ENCODE measurements around the gene SHLD2. TPM values are rescaled to one million over a fixed set of nuclear protein-coding genes. Genes with fewer than 3 reads are reported as not detected.
"Not testable (repeated sequence)": the region's sequence is repeated elsewhere in the genome, so short reads cannot be mapped to it uniquely, and the experiment has no call there.

SHLD2 gene, protein sequence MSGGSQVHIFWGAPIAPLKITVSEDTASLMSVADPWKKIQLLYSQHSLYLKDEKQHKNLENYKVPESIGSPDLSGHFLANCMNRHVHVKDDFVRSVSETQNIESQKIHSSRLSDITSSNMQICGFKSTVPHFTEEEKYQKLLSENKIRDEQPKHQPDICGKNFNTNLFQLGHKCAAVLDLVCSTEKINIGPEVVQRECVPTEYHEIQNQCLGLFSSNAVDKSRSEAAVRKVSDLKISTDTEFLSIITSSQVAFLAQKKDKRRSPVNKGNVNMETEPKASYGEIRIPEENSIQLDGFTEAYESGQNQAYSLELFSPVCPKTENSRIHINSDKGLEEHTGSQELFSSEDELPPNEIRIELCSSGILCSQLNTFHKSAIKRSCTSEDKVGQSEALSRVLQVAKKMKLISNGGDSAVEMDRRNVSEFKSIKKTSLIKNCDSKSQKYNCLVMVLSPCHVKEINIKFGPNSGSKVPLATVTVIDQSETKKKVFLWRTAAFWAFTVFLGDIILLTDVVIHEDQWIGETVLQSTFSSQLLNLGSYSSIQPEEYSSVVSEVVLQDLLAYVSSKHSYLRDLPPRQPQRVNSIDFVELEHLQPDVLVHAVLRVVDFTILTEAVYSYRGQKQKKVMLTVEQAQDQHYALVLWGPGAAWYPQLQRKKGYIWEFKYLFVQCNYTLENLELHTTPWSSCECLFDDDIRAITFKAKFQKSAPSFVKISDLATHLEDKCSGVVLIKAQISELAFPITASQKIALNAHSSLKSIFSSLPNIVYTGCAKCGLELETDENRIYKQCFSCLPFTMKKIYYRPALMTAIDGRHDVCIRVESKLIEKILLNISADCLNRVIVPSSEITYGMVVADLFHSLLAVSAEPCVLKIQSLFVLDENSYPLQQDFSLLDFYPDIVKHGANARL
- 10 to 100 TPM; 31.3 to 33.0 TPM for total RNA-seq
- long read RNA-seq, transcript SHLD2-202 (10 exons, 3,614 nt), result major isoform, 11 of 26 reads
- long read RNA-seq, partial matches to known transcripts, result 4 of 26 reads
- long read RNA-seq, other reads (novel, unspliced or antisense), result 7 of 26 reads

DNA sequence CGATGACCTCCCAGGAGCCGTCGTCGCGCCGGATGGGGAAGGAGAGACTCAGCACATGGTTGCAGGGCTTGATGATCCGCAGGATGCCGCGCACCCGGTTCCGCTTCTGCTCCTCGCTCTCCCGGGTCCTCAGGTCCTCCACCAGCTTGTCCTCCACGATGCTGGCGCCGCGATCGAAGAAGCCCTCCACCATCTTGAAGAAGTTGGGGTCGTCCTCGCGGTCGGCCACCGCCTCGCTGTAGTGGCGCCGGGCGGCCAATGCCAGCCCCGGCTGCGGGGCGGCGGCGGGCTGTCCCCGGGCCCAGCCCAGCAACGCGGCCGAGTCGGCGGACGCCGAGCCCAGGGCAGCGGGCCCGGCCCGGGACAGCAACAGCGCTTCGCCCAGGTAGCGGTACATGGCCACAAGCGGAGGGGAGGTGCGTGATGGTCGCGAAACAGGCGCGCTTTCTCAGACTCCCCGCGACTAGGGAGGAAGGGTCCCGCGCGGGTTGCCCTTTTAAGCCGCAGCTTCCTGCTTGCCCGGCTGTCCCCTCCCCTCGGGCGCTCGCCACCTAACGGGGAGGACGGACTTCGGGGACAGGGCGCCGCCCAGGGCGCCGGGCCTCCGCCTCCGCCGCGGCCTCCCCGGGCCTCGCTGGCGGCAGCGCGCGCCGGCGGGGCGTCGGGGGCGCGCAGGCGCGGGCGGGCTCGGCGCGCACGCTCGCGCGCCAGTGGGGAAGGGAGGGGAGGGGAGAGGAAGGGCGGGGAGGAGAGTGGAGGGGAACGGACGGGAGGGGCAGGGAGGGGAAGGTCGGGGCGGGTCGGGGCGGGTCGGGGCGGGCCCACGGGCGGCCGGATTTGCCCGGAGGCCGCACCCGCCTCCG is at the start of gene SHLD2, which contains the start of gene GLUD1:
Gene SHLD2 (plus strand): TSS at position 834 of the 863 bp plus-strand sequence. CDS start 56,149 bp downstream, outside the sequence.
Gene GLUD1 (minus strand): TSS at position 471 of the 863 bp plus-strand sequence. CDS start 74 bp downstream, at position 397.
- ATAC-seq (peak; percentile 66), DNase-seq (peak; percentile 94)
- intact Hi-C loops (cut with DNase I, micrococcal nuclease), result no loop called here

DNA sequence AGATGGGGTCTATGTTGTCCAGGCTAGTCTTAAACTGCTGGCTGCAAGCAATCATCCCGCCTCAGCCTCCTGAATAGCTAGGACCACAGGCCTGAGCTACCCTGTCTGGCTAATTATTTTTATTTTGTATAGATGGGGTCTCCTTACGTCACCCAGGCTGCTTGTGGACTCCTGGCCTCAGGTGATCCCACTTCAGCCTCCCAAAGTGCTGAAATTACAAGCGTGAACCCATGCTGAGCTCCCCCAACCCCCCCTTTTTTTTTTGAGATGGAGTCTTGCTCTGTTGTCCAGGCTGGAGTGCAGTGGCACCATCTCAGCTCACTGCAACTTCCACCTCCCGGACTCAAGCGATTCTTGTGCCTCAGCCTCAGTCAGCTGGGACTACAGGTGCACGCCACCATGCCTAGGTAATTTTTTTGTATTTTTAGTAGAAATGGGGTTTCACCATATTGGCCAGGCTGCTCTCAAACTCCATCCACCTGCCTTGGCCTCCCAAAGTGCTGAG is 49.5 kb upstream of the SHLD2 start:
- ATAC-seq (no peak), DNase-seq (no peak)
- intact Hi-C loops (cut with DNase I, micrococcal nuclease), result no loop called here

DNA sequence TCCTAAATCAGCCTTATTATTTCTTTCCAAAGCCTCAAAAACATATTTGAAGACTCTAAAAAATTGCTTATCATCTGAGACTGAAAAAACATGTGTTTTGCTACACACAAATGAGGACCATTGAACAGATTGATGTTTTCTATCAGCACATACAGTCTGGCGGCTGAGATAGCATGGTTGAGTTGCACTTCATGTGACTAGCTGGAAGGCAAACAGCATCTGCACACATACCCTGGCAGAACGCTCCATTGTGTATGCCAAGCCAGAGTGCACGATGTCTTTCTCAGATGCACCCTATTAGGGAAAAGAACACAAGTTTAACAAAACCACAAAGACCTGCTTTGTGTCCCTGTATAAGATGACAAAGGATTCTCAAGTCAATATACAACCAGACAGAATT is 41.9 kb upstream of the SHLD2 start:
- intact Hi-C loops (cut with DNase I, micrococcal nuclease), result no loop called here
- DNase-seq (no peak), ATAC-seq (no peak)

DNA sequence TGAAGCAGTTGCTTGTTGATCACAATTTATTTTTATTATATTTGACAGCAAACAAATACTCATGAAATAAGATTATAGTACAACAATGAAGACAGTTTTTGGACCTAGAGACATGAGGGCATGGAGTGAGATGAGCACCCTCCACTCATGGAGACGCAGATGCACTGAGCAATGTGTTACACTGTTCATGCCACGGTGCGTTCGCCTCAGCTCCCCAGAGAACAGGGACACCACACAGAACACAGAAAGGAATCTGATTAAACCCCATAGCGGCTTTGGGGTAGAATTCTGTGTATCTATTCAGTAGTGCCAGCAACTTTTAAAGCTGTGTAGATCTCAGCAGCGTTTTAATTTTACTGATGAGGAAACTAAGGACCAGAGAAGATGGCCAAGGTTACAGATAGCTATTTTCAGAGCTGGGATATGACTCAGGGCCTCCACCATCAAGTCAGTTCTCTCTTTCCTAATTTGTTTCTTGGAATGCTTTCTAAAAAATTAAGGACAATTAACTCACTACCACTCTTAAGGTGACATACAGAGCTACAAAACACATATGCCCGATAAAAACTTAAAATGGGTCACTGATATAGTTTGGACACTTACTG is 41.3 kb upstream of the SHLD2 start:
- intact Hi-C loops (cut with DNase I, micrococcal nuclease), result no loop called here
- no peak for DNase-seq
- ATAC-seq, result no peak

DNA sequence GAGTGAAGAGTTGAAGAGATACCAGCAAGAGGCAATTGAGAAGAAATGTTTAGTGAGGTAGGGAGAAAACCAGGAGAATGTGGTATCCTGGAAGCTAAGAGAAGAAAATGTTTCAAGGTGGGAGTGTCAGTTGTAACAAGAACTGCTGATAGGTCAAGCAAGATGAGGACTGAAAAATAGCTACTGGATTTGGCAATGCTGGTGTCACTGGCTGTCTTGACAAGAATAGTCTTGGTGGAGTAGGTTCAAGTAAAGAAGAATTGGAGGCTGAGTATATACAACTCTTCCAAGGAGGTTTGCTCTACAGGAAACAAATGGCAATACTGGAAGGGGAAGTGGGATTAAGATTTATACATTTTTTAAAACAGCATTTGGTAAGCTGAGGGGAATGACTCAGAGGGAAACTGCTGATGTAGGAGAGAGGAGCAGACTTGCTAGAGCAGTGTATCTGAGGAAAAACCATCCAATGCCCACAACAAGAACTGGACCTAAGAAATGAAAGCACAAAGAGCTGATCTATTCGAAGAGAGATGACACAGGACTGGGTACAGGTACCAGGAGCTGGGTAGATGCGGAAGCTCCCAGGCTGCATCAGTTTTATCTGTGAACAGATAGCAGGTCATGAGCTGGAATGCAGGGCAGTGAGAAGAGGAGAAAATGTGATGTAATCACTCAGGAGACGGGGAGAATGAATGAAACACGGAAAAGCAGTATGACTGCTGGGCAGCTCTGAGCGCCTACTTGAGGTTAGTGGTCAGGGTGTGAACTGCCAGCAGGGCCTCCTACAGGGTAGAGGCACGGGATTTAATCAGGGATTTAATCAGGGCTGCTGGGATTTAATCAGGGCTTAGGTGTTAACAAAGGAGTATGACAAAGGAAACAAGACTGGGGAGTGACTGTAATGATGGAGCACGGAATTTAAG is 40.4 kb upstream of the SHLD2 start:
- ATAC-seq (no peak), DNase-seq (no peak)
- intact Hi-C loops (cut with DNase I, micrococcal nuclease), result no loop called here

DNA sequence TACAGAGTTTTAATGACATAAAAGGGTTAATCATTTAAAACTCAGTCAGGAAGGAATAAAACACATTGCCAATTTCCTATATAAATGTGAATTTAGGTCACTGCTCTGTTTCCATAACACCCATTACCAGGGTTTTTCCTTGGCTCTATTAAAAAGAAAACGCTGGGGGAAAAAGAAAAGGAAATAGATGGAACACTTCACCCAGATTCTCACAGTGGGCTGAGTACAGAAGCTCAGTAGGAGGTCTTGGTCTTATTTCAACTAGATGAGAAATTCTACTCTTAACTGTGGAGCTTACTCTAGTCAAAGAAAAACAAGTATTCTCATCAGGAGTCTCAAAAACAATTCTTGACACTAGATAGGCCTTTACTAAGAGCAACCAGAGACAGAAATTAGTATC is 36.8 kb upstream of the SHLD2 start:
- DNase-seq (no peak), ATAC-seq (no peak)
- intact Hi-C loops (cut with DNase I, micrococcal nuclease), result no loop called here

DNA sequence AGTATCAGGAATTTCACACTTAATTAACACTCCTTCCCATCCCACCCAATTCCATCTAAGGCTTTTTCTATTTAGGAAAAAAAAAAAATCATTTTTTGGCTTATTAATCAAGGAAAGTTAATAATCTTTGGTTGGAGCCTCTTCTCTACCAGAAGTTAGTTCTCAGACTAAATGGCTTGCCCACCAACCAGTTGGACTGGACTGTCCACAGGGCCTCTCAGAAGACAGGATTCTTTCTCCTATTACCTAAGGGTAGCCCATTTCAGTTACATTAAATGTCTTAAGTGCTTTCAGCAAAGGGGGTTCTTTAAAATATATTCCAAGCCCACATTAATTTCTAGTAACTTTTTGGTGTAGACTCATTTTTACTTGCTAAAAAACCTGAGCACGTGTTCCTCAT is 35.6 kb upstream of the SHLD2 start:
- intact Hi-C loops (cut with DNase I, micrococcal nuclease), result no loop called here
- DNase-seq, result no peak
- ATAC-seq, result no peak

DNA sequence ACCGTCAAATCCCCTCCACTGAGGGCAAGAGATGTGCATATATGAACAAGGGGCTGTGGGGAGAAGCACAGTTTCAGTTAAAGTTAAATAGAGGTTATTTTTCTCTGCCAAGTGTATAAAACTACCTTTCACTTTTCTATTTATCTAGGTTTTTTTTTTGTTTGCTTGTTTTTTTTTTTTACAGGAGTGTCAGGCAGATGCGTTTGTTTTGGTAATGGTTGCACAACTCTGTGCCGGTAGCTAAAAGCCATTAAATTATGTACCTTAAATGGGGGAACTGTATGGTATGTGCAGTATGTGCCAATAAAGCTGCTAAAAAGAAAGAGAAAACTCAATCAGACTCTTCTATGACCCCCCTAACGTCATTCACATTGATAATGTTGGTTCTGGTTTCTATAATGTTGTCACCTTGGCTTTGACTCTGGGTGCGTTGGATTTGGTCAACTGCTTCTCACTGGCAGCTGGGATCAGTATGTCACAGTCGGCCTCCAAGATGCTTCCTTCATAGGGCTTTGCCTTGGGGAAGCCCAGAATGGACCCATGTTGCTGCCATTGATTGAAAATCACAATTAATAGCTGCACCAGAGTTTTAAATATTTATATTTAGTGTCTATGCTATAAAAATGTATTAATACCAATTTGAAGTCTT is 34.6 kb upstream of the SHLD2 start:
- intact Hi-C loops (cut with DNase I, micrococcal nuclease), result no loop called here
- DNase-seq (no peak), ATAC-seq (no peak)

DNA sequence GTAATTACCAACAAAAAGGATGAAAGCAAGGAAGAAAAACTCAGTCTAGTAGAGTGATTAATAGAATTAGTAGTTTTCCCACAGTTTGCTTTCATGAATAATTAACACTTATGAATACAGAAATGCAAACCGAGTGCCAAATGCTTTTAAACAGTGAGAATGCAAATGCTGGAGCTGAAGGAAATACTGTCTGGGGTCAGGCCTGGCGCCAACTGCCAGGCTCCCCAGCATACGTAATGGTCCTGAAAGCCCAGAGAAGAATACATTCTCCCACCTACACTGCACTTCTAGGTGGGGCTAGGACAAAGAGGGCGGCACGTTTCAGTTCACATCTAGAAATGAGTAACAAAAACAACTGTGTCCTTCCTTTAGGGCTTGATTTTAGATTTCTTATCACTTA is 30.4 kb upstream of the SHLD2 start:
- intact Hi-C loops (cut with DNase I, micrococcal nuclease), result no loop called here
- DNase-seq (no peak), ATAC-seq (no peak)

DNA sequence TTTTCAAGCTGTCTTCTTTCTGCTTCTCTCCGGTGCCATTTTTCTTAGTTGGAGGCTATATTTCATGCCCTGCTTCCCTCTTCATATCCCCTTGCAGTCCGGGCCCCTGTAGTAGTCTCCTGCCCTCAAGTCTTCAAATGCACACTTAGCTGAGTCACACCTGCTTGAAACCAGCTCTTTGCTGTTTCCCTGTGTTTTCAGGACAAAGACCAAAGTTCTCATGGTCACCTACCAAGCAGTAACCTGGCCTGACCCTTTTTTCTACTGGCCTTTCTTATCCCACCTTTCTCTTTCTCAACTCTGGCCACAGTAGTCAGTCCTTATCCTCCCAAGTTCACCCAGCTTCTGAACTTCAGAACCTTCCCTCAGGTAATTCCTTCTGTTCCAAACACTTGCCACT is 28.8 kb upstream of the SHLD2 start:
- ATAC-seq, result no peak
- DNase-seq, result no peak
- intact Hi-C loops (cut with DNase I, micrococcal nuclease), result no loop called here

DNA sequence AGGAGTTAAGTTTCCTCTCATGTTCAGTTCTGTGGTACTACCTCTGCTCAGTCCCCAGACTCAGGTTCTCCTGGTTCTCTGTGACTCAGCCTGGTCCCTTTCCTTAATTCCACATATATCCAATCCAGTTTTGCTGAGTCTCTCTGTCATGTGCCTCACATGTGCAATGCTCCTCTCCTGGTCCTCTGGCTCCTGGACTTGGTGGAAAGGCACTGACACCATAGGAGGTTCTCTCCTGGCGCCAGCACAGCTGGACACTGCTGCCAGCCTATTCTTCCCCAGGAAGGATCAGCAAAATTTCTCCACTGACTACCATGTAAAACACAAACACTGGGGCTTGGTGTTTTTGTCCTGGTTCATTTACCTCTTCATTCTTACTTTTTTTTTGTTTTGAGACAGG is 28.1 kb upstream of the SHLD2 start:
- ATAC-seq (no peak), DNase-seq (no peak)
- intact Hi-C loops (cut with DNase I, micrococcal nuclease), result no loop called here

DNA sequence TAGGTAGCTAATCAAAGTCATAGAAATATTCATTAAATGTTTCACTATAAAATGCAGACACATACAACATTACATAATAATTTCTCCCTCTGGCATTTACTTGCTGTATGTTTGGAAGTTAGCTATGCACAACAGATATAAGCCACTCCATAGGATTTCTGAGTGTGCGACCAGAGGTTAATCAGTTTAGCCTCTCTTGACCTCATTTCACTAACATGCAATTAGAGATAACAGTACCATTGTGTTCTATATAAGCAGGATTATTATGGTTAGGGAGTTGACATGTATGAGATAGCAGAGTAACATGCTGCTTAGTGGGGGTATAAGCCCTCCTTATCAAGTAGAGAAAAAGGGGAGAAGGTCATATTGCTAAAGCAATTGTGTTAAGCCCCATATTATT is 26.7 kb upstream of the SHLD2 start:
- ATAC-seq (no peak), DNase-seq (no peak)
- intact Hi-C loops (cut with DNase I, micrococcal nuclease), result no loop called here

DNA sequence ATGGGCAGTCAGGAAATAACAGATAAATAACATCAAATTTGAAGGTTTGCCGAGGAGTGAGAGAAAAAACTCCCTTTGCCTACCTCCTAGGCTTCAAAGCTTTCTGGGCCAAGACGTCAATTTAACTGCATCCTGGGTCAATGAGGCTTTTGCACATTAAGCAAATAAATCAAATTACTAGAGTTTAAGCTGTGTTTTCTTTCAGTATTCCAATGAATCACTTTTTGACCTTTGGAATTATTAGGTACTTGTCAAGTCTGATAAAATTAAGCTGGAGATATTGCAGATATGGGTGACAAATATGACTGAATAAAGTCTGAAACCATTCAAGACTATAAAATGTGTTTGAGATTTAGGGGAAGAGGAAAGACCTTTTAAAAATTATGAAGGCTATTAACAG is 22.6 kb upstream of the SHLD2 start:
- DNase-seq (no peak), ATAC-seq (no peak)
- intact Hi-C loops (cut with DNase I, micrococcal nuclease), result no loop called here

DNA sequence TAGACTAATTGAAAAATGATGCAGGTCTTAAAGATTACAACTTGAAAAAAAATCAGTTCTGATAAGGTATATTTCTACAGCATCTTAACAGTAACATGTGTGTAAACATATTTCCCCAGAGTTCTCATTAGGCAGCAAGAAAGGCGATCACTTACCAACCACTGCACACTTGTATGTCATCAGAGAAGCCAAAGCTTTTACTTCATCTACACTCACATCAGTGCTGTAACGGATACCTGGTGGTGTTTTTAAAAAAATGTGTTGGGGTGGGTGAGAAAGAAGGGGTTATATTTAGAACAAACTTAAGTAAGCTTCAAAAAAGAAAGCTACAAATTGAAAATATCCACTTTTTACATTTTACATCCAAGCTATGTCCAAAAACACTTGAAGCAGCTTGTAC is 18.6 kb upstream of the SHLD2 start:
- DNase-seq; intact Hi-C loops (cut with DNase I, micrococcal nuclease); ATAC-seq: not testable (repeated sequence)

DNA sequence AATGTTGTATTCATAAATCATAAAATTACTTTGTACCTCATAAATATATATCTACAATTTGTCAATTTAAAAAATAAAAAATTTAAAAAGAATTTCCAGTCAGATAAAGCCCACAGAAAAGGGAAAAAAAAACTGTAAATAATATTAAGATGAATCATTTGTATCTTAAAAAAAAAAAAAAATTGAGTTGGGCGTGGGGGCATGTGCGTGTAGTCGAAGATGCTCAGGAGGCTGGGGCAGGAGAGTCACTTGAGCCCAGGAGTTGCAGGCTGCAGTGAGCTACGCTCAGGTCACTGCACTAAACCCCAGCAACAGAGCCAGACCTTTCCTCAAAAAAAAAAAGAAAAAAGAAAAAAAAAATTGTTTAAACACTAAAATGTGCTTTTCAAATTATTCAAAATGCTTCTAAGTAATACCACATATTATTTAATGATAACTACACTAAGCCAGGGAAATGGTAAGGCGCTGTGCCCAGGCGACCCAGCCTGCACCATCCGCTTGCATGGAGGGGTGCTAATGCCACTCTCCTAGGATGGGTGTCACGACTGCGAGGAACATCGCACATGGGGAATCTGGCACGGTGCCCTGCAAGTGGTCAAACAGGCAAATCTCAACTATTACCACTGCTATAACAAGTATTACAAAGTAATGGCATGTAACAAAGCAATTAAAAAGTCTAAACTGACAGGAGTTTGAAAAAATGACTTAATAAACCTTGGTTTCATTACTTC is 15.7 kb upstream of the SHLD2 start:
- intact Hi-C loops (cut with DNase I, micrococcal nuclease), result no loop called here
- ATAC-seq, result no peak
- DNase-seq, result no peak

DNA sequence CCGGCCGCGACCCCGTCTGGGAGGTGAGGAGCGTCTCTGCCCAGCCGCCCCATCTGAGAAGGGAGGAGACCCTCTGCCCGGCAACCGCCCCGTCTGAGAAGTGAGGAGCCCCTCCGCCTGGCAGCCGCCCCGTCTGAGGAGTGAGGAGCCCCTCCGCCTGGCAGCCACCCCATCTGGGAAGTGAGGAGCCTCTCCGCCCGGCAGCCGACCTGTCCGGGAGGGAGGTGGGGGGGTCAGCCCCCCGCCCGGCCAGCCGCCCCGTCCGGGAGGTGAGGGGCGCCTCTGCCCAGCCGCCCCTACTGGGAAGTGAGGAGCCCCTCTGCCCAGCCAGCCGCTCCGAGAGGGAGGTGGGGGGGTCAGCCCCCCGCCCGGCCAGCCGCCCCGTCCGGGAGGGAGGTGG is 14.4 kb upstream of the SHLD2 start:
- ATAC-seq, result not testable (repeated sequence)

More for the DNA sequence above, 14.4 kb upstream of the SHLD2 start:
- not testable (repeated sequence) for DNase-seq
- intact Hi-C loops (cut with DNase I, micrococcal nuclease), result loop anchor here in 1 of 2 donors (10.0 kb wide), 1 partner anchor 106 kb away; no protein-coding TSS in a partner anchor

All from left colon (tissue), 2 donors.